DMS53 (cell line): Measurements from ENCODE around the gene FSTL1.
"Not testable (repeated sequence)": the region's sequence is repeated elsewhere in the genome, so short reads cannot be mapped to it uniquely, and the experiment has no call there.

Experiments
- DNase-seq: peaks from one replicate; lab custom pipeline; 2025; lab: John Stamatoyannopoulos, UW

FSTL1 gene

GRCh38 chr3:120418446-120418845, 32.3 kb downstream of the FSTL1 start:
- DNase-seq, result no peak

GRCh38 chr3:120417272-120417911, 33.4 kb downstream of the FSTL1 start:
- DNase-seq, result peak; percentile 94

GRCh38 chr3:120416868-120417267, 33.9 kb downstream of the FSTL1 start:
- no peak for DNase-seq

GRCh38 chr3:120415756-120416155, 35.0 kb downstream of the FSTL1 start:
- DNase-seq, result no peak

GRCh38 chr3:120410541-120410940, 40.3 kb downstream of the FSTL1 start:
- DNase-seq, result no peak

- no peak for DNase-seq
These were observed 40.7 kb downstream of the FSTL1 start for GRCh38 chr3:120410116-120410515.

- no peak for DNase-seq
These were observed 43.1 kb downstream of the FSTL1 start for GRCh38 chr3:120407508-120408287.

- DNase-seq, result no peak
These were observed 45.9 kb downstream of the FSTL1 start for GRCh38 chr3:120404876-120405275.

- no peak for DNase-seq
These were observed 48.5 kb downstream of the FSTL1 start for GRCh38 chr3:120402257-120402656.

- DNase-seq, result no peak
These were observed 51.4 kb downstream of the FSTL1 start for GRCh38 chr3:120399372-120399771.

- DNase-seq, result no peak
These were observed 54.3 kb downstream of the FSTL1 start for GRCh38 chr3:120396469-120396868.

- no peak for DNase-seq
These were observed 56.4 kb downstream of the FSTL1 start for GRCh38 chr3:120394347-120394746.

- DNase-seq, result peak; percentile 6
These were observed 57.0 kb downstream of the FSTL1 start for GRCh38 chr3:120393761-120394160.

GRCh38 chr3:120393243-120393642, 57.5 kb downstream of the FSTL1 start:
- no peak for DNase-seq

- DNase-seq, result no peak
These were observed 67.8 kb downstream of the FSTL1 start for GRCh38 chr3:120382941-120383447.

- DNase-seq, result no peak
These were observed 69.3 kb downstream of the FSTL1 start for GRCh38 chr3:120381503-120381902.

- not testable (repeated sequence) for DNase-seq
These were observed 72.8 kb downstream of the FSTL1 start for GRCh38 chr3:120377948-120378347.

GRCh38 chr3:120370463-120370862, 80.3 kb downstream of the FSTL1 start:
- no peak for DNase-seq

GRCh38 chr3:120369037-120369467, 81.7 kb downstream of the FSTL1 start:
- DNase-seq, result peak; percentile 57

- DNase-seq, result no peak
These were observed 82.6 kb downstream of the FSTL1 start for GRCh38 chr3:120368172-120368571.

GRCh38 chr3:120364821-120365220, 86.0 kb downstream of the FSTL1 start:
- no peak for DNase-seq

- no peak for DNase-seq
These were observed 86.7 kb downstream of the FSTL1 start for GRCh38 chr3:120364101-120364500.

- DNase-seq, result peak; percentile 1
These were observed 93.0 kb downstream of the FSTL1 start for GRCh38 chr3:120357807-120358206.
